Right renal pelvis (tissue), 4 donors: Measurements from ENCODE around the gene MYLK4. TPM values are rescaled to one million over a fixed set of nuclear protein-coding genes. Genes with fewer than 3 reads are reported as not detected.
A peak's percentile ranks its signal among the peaks of the same experiment; 100 is the strongest.

Source experiments
- DNase-seq, 4 donors: peaks; one replicate each; pipeline ENCODE4 v3.0.0-alpha.2; 2013; ENCODE audit warnings: low read depth in 4 of 4, low spot score in 3 of 4, missing footprints in 1 of 4
- polyA plus RNA-seq, 4 donors: library from polyadenylated mRNA; unstranded; fragments of 120-200 nt; gene quantifications; one replicate each; pipeline ENCODE4 v1.2.1, GENCODE V29; 2013; ENCODE audit not compliant: insufficient read length in 4 of 4

Gene MYLK4
- 1 to 10 TPM in 3 of 4 donors, under 1 TPM in 1; 0.87 to 2.0 (median 1.3) TPM for polyA plus RNA-seq

- no peak for DNase-seq
Observed at GRCh38 chr6:2750832-2751231, at the start of gene MYLK4. MYLK4 (minus strand) TSS chr6:2750922; CDS start chr6:2749294, 1,628 bp downstream.

GRCh38 chr6:2799936-2800527 is 49.3 kb upstream of the MYLK4 start:
- no peak for DNase-seq

- no peak for DNase-seq
Observed at GRCh38 chr6:2798586-2799134, 47.9 kb upstream of the MYLK4 start.

- no peak for DNase-seq
Observed at GRCh38 chr6:2797564-2798031, 46.9 kb upstream of the MYLK4 start.

- DNase-seq, result no peak
Observed at GRCh38 chr6:2796861-2797260, 46.1 kb upstream of the MYLK4 start.

GRCh38 chr6:2795956-2796355 is 45.2 kb upstream of the MYLK4 start:
- no peak for DNase-seq

GRCh38 chr6:2795162-2795561 is 44.4 kb upstream of the MYLK4 start:
- DNase-seq, result no peak

- no peak for DNase-seq
Observed at GRCh38 chr6:2794171-2794730, 43.5 kb upstream of the MYLK4 start.

GRCh38 chr6:2793534-2794151 is 42.9 kb upstream of the MYLK4 start:
- DNase-seq, result no peak

- no peak for DNase-seq
Observed at GRCh38 chr6:2792330-2793110, 41.8 kb upstream of the MYLK4 start.

- no peak for DNase-seq
Observed at GRCh38 chr6:2791450-2791974, 40.8 kb upstream of the MYLK4 start.

- DNase-seq, result peak in 1 of 4 donors; percentile 58
Observed at GRCh38 chr6:2790588-2791449, 40.1 kb upstream of the MYLK4 start.

- no peak for DNase-seq
Observed at GRCh38 chr6:2786269-2786668, 35.5 kb upstream of the MYLK4 start.

- DNase-seq, result no peak
Observed at GRCh38 chr6:2784930-2785329, 34.2 kb upstream of the MYLK4 start.

- no peak for DNase-seq
Observed at GRCh38 chr6:2784061-2784460, 33.3 kb upstream of the MYLK4 start.

- DNase-seq, result no peak
Observed at GRCh38 chr6:2783188-2783963, 32.7 kb upstream of the MYLK4 start.

- no peak for DNase-seq
Observed at GRCh38 chr6:2782825-2783187, 32.1 kb upstream of the MYLK4 start.

GRCh38 chr6:2782356-2782708 is 31.6 kb upstream of the MYLK4 start:
- no peak for DNase-seq

- DNase-seq, result no peak
Observed at GRCh38 chr6:2781685-2782355, 31.1 kb upstream of the MYLK4 start.
